Measurements from ENCODE around the gene MYF6. TPM values are rescaled to one million over a fixed set of nuclear protein-coding genes. Genes with fewer than 3 reads are reported as not detected.

The MYF6 gene
- total and polyA plus RNA-seq, 2 of the 8 experiments (the other 6 are each of a cell fraction or from before 2014, with no cell fraction given): 0.39 TPM; not detected in 1

DNA sequence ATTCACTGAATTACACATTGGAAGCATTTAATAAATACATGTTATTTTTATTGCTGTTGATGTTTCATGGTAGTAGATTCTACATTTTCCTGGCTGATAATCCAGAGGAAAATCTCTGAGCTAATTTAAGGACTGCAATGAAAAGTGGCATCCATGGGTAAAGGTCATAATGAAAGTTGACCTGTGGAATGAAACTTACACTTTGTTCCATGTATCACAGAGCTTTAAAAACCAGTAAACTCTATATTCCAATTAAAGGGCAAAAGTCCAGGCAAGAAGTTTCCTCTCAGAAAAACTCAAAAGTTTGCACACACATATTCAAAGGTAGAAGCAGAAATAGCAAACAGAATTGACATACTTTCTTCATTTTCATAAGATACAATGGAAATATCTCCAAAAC is 44.8 kb upstream of the MYF6 start (continued):
- TF ChIP-seq CHD7 (IDR thresholded peaks at IDR 0.05; ENCODE audit: insufficient replicate concordance, low read length) (no peak), EZH2 (IDR thresholded peaks at IDR 0.05; ENCODE audit: low read depth, low read length, severe bottlenecking) (no peak), JUND (IDR thresholded peaks at IDR 0.05; ENCODE audit: low read length) (no peak), NRF1 (IDR thresholded peaks at IDR 0.05; ENCODE audit: low read depth, low read length) (no peak)

All from H1 (cell line).